ENCODE results near the gene ZSWIM1.
"Not testable (repeated sequence)": the region's sequence is repeated elsewhere in the genome, so short reads cannot be mapped to it uniquely, and the experiment has no call there.

Gene ZSWIM1

DNA sequence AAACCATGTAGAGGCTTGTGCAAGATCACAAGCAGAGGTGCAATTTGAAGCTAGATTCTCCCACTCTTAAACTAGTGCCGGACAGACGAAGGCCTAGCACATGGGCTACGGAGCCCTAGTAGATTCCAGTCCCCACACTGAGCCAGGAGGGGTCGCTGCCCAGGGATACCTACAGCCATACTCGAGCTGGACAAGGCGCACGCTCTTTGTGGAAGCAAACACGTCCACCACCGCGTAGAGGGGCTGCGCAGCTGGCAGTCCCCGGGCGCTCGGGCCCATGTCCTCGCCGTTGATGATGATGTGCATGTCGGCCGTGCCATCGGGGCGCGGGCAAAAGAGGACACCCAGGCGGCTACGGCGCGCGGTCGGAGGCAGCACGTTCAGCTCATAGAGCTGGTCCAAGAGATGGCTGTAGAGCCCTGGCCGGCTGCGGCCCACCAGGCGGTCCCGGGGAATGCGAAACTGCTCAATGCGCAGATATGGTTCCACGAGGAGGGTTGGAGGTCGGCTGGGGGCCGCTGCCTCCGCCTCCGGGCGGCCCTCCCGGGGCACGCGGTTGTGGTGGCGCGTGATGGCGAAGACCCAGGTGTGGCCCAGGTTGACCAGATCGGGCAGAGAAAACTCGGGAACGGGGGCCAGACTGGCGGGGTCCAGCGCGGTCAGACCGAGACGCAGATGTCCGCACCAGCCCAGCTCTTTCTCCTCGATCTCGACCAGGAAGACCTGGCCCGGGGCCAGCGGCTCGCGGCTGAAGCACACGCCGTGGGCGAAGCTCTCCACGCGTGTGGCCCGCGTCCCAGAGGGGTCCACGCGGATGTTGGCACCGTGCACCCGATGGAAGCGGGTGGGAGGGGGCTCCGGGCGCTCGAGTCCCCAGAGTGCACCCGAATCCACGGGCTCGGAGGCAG, 9.3 kb downstream of the ZSWIM1 start:
- peak; percentile 81 for DNase-seq

DNA sequence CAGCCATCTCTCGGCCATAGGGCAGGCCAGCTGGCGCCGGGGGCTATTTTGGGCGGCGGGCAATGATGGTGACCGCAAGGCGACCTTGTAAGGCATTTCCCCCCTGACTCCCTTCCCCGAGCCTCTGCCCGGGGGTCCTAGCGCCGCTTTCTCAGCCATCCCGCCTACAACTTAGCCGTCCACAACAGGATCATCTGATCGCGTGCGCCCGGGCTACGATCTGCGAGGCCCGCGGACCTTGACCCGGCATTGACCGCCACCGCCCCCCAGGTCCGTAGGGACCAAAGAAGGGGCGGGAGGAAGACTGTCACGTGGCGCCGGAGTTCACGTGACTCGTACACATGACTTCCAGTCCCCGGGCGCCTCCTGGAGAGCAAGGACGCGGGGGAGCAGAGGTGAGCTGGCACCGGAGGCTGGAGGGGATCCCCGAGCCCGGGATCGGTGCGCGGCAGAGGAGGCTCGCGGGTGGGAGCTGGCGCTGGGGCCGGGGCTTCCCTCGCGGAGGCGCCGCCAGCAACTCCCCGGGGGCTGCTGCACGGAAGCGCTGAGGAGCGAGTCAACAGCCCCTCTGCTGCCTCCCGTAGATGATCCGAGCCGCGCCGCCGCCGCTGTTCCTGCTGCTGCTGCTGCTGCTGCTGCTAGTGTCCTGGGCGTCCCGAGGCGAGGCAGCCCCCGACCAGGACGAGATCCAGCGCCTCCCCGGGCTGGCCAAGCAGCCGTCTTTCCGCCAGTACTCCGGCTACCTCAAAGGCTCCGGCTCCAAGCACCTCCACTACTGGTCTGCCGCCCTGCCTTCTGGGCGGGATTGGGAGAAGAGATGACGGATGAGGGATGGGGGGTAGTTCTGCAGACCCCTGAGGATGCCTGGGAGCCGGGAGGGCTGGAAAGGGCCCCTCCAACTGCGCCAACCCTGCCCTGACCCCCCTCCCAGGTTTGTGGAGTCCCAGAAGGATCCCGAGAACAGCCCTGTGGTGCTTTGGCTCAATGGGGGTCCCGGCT, 10.3 kb downstream of the ZSWIM1 start, which contains the start of the genes CTSA and NEURL2:
CTSA (plus strand) TSS at position 351 of the 999 bp plus-strand sequence; CDS start at position 585, 234 bp downstream.
NEURL2 (minus strand) TSS at position 224 of the 999 bp plus-strand sequence; CDS start at position 7, 217 bp downstream.
- peak; percentile 79 to 88 for DNase-seq

DNA sequence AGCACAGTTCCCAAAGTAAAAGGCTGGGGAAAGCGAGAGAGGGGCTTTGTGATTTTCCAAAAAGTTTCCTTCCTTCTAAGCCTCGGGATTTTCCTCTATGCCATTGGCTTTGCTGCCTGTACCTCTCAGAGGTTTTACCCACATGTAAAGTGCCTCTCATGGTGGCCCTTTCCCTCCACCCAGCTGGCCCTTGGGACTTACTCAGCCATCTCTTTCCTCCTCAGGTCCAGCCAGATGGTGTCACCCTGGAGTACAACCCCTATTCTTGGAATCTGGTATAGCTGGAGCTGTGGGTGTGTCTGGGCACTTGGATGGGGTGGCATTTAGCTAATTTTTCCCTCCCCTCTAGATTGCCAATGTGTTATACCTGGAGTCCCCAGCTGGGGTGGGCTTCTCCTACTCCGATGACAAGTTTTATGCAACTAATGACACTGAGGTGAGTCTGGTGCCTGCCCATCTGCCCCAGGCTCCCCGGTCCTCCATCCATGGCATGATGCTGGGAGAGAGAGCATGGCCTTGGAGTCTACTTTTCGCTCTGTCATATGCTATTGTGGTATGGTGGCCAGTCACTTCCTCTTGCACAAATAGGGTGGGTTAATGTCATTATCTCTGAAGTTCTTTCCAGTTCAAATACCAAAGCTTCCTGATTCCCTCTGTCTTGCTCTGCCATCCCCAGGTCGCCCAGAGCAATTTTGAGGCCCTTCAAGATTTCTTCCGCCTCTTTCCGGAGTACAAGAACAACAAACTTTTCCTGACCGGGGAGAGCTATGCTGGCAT, 11.2 kb downstream of the ZSWIM1 start:
- no peak for DNase-seq

DNA sequence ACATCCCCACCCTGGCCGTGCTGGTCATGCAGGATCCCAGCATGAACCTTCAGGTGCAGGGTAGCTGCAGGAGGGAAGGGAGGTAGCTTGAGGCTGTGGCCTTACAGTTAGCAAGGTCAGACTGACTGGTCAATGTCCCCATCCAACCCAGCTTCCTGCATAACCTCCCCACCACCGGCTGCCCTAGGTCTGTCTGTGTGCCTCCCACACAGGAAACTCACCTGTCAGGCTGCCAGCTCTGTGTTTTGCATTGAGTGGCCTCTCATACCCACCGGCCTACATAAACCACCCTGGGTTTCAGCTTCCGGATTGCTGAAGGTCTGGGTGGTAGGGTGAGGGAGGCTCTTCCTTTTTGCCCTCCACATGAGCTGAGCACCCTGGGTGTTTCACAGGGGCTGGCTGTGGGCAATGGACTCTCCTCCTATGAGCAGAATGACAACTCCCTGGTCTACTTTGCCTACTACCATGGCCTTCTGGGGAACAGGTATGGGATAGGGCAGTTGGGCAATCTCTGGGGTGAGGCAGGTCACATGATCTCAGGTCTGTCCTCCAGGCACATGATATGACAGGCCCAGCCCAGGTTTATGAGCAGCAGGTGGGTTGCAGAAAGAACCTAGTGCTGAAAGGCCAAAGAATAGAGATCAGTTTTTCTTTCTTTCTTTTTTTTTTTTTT, 11.9 kb downstream of the ZSWIM1 start:
- DNase-seq = no peak

DNA sequence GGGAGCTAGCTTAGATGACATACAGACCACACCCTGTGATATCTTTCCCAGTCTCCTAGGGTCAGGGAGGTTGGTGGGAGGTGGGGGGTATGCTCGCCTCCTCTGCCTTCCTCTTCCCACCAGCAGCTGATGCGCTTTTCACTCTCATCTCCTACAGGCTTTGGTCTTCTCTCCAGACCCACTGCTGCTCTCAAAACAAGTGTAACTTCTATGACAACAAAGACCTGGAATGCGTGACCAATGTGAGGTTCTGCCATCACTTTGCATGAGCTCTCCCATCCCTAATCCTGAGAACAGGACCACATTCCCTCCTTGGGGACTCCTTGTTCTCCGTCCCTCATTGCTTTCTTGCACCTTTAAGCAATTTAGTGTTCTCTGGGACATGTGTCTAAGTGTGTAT, 12.8 kb downstream of the ZSWIM1 start:
- no peak for DNase-seq

DNA sequence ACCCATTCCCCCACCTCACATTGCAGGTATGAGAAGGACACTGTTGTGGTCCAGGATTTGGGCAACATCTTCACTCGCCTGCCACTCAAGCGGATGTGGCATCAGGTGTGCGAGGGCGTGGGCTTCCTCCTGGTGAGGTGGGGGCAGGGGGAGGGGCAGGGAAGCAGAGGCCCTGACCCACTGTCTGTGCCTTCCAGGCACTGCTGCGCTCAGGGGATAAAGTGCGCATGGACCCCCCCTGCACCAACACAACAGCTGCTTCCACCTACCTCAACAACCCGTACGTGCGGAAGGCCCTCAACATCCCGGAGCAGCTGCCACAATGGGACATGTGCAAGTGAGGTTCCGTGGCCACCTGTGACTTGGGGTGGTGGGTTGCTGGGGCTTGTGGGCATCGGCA, 13.8 kb downstream of the ZSWIM1 start:
- DNase-seq = no peak

DNA sequence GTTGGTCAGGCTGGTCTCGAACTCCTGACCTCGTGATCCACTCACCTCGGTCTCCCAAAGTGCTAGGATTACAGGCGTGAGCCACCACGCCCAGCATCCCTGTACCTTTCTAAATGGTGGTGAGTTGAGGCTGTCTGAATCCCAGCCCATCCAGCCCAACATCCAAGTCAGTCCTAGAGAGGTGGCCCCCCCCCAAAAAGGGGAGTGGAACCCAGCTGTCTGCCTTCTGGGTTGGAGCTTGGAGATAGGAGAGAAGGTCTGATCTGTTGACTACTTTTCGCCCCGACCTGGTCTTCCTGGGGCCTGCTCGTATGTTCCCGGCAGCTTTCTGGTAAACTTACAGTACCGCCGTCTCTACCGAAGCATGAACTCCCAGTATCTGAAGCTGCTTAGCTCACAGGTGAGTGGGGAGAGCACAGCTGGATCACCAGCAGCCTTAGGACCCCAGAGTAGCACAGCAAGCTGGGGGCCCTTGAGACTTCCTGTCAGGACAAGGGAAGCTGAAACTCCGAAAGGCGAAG, 15.7 kb downstream of the ZSWIM1 start:
- no peak for DNase-seq

DNA sequence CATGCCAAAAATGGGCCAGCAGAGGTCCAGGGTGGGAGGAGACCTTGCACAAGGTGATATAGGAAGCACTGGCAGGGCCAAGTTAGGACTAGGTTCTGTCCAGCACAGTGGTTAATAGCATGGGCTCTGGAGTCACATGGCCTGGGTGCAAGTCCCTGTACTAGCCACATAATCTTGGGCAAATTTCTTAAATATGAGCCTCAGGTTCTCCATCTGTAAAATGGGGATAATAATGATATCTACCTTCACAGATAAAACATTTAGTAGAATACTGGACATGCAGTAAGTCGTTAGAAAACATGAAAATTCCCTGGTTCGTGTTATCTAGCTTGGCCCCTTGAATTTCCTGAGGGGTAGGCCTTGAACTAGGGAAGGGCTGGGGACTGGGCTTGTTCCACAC, 16.3 kb downstream of the ZSWIM1 start:
- no peak for DNase-seq

DNA sequence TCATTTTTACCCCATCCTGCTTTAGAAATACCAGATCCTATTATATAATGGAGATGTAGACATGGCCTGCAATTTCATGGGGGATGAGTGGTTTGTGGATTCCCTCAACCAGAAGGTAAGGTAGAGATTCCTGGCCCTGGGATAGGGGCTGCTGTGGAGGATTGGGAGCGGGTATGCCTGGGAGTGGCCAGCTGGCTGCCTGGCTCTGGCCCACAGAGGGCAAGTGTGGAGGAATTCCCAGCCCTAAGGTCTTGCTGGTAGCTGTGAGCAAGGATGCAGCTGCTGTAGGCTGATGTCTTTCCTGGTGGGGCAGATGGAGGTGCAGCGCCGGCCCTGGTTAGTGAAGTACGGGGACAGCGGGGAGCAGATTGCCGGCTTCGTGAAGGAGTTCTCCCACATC, 16.7 kb downstream of the ZSWIM1 start:
- no peak for DNase-seq

DNA sequence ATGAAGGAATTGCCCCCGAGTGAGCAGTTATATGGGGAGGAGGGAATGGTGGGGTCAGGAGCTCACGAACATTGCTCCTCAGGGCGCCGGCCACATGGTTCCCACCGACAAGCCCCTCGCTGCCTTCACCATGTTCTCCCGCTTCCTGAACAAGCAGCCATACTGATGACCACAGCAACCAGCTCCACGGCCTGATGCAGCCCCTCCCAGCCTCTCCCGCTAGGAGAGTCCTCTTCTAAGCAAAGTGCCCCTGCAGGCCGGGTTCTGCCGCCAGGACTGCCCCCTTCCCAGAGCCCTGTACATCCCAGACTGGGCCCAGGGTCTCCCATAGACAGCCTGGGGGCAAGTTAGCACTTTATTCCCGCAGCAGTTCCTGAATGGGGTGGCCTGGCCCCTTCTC, 17.3 kb downstream of the ZSWIM1 start:
- no peak for DNase-seq

DNA sequence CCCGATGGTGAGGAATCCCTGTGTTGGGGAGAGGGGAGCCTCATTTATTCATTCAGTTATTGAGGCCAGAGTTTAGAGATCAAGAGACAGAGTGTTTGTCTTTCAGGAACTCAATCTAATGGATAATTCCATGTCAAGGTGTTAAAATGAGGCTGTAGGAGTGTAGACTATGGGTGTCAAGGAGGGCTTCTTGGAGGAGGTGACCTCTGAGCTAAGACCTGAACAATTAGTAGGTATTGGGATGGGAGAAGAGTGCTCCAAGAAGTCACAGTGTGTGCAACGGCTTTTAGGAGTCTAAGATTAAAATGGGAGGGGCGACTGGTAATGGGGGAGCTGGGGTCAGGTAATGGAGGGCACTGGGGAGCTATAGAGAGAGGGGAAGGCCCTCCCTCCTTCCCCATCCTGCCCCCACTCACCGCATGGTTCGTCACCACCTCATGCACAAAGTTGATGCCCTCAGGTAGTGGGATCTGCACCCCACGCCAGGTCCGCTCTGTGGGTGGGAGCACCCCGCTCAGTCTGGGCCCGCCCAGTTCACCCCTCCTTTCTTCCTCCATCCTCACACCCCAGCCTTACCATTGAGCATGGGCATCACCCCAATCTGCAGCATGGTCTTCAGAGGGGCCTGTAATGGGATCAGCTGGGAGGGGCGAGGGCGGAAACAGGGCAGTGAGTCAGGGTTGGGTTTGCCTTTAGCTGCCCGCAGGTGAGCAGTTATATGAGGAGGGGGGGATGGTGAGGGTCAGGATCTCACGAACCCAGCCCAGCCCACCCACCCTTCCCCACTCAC, 18.2 kb downstream of the ZSWIM1 start:
- no peak for DNase-seq

DNA sequence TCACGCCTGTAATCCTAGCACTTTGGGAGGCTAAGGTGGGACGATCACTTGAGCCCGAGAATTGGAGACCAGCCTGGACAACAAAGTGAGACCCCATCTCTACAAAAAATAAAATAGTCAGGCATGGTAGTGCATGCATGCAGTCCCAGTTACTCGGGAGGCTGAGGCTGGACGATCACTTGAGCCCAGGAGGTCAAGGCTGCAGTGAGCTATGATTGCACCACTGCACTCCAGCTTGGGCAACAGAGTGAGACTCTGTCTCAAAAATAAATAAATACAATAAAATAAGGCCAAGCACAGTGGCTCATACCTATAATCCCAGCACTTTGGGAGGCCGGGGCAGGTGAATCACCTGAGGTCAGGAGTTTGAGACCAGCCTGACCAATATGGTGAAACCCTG, 20.3 kb downstream of the ZSWIM1 start:
- not testable (repeated sequence) for DNase-seq

DNA sequence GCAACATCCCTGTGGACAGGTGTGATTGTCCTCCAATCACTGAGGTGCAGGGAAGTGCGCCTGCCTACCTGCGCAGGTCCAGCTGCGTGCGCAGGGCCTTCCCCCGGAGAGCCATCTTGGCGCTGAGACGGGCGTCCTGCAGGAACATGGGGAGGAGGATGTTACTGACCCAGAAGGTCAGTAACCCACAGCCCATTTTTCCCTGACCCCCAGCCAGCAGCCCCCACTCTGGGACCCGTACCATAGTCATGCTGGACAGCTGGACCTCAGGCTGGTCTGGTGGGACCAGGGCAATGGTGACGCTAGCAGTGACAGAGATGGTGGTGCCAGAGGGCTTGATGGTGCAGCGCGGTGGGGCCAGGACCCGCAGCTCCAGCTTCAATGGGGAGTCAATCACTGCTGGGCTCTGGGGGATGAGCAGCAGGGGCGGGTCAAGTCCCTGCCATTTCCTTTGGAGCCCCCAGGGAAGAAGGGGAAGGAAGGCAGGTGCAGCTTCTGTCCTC, 21.2 kb downstream of the ZSWIM1 start:
- DNase-seq = no peak

DNA sequence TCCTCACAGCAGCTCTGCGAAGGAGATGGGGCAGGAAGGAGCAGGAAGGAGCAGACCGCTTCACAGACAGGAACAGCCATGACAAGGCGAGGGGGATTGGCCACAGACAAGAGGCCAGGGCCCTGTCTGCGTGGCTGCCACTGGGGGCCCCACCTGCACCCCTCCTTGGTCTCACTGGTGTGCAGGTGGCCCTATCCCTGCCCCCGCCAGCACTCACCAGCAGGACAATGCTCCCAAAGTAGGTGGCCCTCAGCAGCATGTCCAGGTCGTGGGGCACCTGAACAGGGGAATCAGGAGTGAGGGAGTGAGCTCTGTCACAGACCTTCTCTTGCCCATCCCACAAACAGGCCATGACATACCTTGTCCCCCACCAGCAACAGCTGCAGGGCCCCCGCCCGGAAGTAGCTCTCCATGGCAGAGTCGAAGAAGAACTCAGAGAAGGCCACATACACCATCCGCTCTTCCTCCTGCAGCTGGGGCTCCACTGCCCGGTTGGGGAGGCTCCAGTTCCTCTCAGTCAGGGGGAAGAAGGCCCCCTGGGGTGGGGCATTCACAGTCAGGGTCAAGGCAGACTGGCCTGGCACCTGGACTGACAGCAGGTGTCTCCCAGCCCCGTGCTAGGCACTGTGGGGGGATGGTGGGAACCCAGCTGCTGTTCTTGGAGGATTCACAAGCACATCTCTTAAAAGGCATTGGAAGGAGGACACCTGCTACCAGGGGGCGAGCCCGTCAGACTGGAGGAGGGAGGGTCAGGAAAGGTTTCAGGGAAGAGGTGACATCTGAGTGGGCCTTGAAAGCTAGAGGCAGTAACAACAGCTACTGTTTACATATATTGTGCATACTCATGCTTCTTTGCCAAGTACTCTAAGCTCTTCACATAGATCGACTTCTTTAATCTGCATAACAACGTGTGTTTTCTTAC, 23.8 kb downstream of the ZSWIM1 start:
- DNase-seq = no peak

DNA sequence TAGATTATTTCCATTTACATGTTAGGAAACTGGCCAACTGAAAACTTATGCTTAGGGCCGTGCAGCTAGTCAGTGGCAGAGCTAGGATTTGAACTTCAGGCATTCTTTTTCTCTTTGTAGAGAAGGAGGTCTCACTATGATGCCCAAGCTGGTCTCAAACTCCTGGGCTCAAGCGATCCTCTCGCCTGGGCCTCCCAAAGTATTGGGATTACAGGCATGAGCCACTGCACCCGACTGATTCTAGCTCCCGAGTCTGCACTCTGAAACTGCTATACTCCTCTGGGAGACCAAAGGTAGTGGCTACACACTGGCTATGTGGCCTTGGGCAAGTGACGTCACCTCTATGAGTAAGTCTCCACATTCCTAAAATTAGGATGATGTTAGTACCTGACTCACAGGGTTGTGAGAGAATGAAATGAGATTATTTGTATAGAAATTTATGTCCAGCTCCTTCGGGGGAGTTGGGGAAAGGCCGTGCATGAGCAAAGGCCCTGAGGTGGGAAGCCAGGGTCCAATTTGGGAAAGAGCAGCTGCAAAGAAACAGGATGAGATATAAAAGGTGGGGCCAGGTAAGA, 24.6 kb downstream of the ZSWIM1 start:
- DNase-seq = no peak

DNA sequence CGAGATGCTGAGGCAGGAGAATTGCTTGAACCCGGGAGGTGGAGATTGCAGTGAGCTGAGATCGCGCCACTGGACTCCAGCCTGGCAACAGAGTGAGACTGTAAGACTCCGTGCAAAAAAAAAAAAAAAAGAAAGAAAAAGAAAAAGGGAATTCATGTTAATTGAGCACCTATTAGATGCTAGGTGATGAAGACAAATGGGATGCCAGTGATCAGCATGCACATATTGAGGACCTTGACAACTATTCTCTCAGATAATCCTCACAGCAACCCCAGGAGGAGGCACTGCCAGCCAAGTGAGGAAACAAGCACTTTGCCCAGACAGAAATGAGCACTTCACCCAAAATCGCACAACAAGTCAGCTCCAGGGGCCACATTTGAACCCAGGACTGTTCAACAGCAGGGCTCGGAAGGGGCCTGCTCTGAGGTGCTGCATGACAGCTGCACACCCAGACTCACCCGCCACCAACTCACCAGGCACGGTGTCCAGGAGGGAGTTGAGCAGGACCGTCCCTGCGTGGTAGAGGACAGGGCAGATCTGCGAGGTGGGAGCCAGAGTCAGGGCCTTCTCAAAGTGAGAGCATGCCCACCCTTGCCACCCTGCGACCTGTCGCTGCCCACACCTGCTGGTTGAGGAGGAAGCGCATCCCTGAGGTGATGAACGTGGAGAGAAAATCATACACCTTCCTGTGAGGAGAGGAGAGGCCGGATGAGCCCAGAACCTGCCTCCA, 26.4 kb downstream of the ZSWIM1 start:
- DNase-seq = no peak

DNA sequence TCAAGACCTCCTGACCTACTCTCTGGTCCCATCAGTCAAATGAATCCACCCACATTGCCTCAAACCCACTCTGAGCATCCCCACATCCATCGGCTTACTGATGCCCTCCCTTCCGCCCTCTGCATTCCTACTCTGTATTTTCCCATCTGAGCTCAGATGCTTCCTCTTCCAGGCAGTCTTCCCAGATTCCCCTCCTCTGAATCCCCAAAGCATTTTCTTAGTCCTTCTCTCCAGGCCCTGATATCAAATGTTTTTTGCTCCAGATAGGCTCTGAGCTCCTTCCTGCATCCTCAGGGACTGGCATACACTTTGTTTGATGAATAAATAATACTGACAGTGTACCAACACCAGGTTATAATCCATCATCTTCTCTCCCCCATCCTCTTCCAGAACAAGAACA, 27.1 kb downstream of the ZSWIM1 start:
- DNase-seq = no peak

DNA sequence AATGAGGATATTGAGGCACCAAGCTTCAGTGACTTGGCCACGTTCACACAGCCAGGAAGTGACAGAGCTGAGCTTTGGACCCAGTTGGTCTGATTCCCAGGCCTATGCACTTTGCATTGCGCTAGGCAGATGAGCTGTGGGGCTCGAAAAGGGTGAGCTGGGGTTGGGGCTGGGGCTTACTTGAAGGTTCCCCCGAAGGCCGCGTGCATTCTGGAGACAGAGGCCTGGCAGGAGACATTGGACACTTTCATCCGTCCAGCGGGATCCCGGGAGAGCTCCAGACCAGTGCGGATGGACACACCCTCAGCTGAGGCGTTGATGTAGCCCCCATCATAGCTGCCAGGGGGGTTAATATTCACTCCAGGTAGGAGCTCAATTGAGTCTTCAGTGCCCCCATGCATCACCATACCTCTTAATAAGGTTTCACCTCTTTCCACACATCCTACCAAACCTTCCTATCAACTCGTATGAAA, 28.3 kb downstream of the ZSWIM1 start:
- DNase-seq = no peak
